Kasumi-1 (cell line): ENCODE data around the gene NPPC.
"Not testable (repeated sequence)": the region's sequence is repeated elsewhere in the genome, so short reads cannot be mapped to it uniquely, and the experiment has no call there.

Experiments
- DNase-seq, 2 experiments: peaks; one replicate each; lab custom pipeline; 2025; lab: John Stamatoyannopoulos, UW

Gene NPPC

GRCh38 chr2:231920366-231920765 is 5.8 kb downstream of the NPPC start:
- no peak for DNase-seq

- DNase-seq, result no peak
Measured at GRCh38 chr2:231919341-231920035, 6.7 kb downstream of the NPPC start.

GRCh38 chr2:231918501-231919330 is 7.5 kb downstream of the NPPC start:
- DNase-seq, result no peak

GRCh38 chr2:231917280-231918066 is 8.7 kb downstream of the NPPC start:
- no peak for DNase-seq

- DNase-seq, result no peak
Measured at GRCh38 chr2:231914077-231914690, 12.0 kb downstream of the NPPC start.

GRCh38 chr2:231911381-231911780 is 14.8 kb downstream of the NPPC start:
- no peak for DNase-seq

- no peak for DNase-seq
Measured at GRCh38 chr2:231910771-231911170, 15.4 kb downstream of the NPPC start.

- not testable (repeated sequence) for DNase-seq
Measured at GRCh38 chr2:231910161-231910560, 16.0 kb downstream of the NPPC start.

- no peak for DNase-seq
Measured at GRCh38 chr2:231909631-231910030, 16.6 kb downstream of the NPPC start.

- DNase-seq, result no peak
Measured at GRCh38 chr2:231908584-231908983, 17.6 kb downstream of the NPPC start.

GRCh38 chr2:231907765-231908164 is 18.4 kb downstream of the NPPC start:
- DNase-seq, result no peak

GRCh38 chr2:231905026-231905425 is 21.2 kb downstream of the NPPC start:
- no peak for DNase-seq

- DNase-seq, result no peak
Measured at GRCh38 chr2:231904161-231904611, 22.0 kb downstream of the NPPC start.

GRCh38 chr2:231902598-231902997 is 23.6 kb downstream of the NPPC start:
- DNase-seq, result no peak

- DNase-seq, result no peak
Measured at GRCh38 chr2:231900972-231901371, 25.2 kb downstream of the NPPC start.

- DNase-seq, result peak; percentile 4 to 8
Measured at GRCh38 chr2:231900486-231900942, 25.7 kb downstream of the NPPC start.

GRCh38 chr2:231894566-231895380 is 31.4 kb downstream of the NPPC start:
- no peak for DNase-seq

GRCh38 chr2:231891514-231891905 is 34.7 kb downstream of the NPPC start:
- no peak for DNase-seq

- no peak for DNase-seq
Measured at GRCh38 chr2:231890896-231891513, 35.2 kb downstream of the NPPC start.

GRCh38 chr2:231887756-231888155 is 38.4 kb downstream of the NPPC start:
- no peak for DNase-seq
